Measurements from ENCODE around the gene FAM9A. TPM values are rescaled to one million over a fixed set of nuclear protein-coding genes. Genes with fewer than 3 reads are reported as not detected.

Gene FAM9A
- not detected for total RNA-seq
- long read RNA-seq = 0 reads

- intact Hi-C loops (cut with DNase I) = no loop called here
- no peak for DNase-seq (ENCODE audit: low spot score)
Observed at GRCh38 chrX:8801041-8801599, at the start of gene FAM9A. Gene FAM9A (minus strand): TSS chrX:8801383. CDS start chrX:8800171, 1,212 bp downstream.

DNA sequence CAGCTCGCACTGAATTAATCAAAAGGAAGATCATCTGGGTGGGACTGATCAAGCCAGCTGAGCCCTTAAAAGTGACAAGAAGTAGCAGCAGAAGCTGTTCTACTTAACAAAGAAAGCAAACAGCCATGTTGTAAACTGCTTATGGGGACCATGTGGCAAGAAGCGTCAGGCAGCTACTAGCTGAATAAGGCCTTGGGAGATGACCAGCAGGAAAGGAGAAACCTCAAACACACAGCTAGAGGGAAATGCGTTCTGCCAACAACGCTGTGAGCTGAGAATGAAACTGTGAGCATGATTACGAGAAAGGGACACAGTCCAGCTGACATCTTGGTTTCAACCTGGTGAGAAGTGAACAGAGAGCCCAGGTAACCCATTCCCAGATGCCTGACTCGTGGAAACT is 49.3 kb upstream of the FAM9A start:
- intact Hi-C loops (cut with DNase I) = no loop called here
- no peak for DNase-seq (ENCODE audit: low spot score)

DNA sequence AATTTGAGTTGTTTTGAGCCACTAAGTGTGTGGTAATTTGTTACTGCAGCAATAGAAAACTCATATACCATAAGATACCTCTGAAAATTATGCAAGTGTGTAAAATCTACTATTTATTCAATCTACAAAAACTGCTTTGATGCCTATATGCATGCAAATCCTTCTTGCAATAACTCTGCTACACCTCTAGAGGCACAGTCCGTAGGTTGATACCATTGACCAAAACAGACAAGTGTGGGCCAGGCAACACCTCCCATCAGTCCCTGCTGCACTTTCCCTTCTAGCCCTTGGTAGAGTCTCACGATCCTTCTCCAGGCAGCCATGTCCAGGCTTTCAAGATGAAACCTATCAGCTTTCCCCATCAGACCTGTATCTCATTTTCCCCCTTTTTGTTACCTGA is 48.8 kb upstream of the FAM9A start:
- intact Hi-C loops (cut with DNase I) = no loop called here
- DNase-seq (ENCODE audit: low spot score) = no peak

DNA sequence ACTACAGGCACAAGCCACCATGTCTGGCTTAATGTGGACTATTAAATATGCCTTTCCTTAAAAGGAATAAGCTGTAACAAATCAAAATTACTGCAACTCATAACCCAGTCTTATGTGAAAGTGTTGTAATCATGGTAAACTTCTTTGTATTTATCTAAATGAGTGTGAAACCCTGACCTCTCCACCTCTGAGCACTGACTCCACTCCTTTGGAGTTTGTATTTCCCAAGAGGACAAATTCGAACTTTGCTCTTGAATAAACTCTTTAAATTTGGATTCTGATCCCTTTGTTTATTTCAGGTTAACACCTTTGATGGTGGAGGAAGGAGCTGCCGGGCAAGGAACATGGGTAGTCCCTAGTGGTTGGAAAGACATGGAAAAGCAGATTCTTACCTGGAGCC is 48.3 kb upstream of the FAM9A start:
- intact Hi-C loops (cut with DNase I) = no loop called here

GRCh38 chrX:8848911-8849310 is 47.7 kb upstream of the FAM9A start:
- intact Hi-C loops (cut with DNase I) = no loop called here
- DNase-seq (ENCODE audit: low spot score) = no peak

More for the DNA sequence above, 48.3 kb upstream of the FAM9A start:
- DNase-seq (ENCODE audit: low spot score) = no peak

- no peak for DNase-seq (ENCODE audit: low spot score)
- intact Hi-C loops (cut with DNase I) = no loop called here
Observed at GRCh38 chrX:8848441-8848840, 47.3 kb upstream of the FAM9A start.

- intact Hi-C loops (cut with DNase I) = no loop called here
- DNase-seq (ENCODE audit: low spot score) = no peak
Observed at GRCh38 chrX:8847360-8847759, 46.2 kb upstream of the FAM9A start.

DNA sequence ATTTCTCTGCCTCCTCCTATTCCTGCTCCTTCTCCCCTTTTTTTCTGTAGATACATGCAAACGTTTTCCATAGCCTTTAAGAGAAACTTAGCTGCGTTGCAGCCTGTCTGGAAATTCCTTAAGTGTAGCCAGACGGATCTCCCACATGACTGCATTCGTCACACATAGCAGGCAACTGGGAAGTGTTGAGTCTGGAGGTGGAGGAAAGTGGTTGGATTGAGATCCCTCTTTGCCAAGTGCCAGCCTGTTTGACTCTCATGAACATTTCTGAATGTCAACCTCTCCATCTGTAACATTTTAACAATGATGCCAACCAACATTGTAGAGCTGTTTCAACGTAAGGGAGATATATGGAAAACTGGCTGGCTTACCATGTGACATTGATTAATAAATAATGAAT is 45.1 kb upstream of the FAM9A start:
- intact Hi-C loops (cut with DNase I) = no loop called here
- no peak for DNase-seq (ENCODE audit: low spot score)

DNA sequence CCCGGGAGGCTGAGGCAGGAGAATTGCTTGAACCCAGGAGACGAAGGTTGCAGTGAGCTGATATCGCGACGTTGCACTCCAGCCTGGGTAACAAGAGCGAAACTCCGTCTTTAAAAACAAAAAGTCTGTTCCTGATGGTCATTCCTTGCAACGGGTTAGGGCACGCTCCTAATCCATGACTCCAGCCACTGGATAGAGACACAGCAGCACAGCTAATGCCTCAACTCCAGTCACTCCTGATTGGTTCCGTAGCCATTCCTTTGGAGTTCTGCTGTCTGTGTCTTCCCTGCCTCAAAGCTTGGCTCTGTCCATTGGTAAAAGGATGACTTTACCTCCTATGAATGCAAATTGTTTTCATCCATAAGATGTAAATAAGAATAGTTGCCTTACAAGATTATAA is 44.3 kb upstream of the FAM9A start:
- DNase-seq (ENCODE audit: low spot score) = no peak
- intact Hi-C loops (cut with DNase I) = no loop called here

GRCh38 chrX:8845060-8845459 is 43.9 kb upstream of the FAM9A start:
- intact Hi-C loops (cut with DNase I) = no loop called here
- DNase-seq (ENCODE audit: low spot score) = no peak

GRCh38 chrX:8844157-8844556 is 43.0 kb upstream of the FAM9A start:
- no peak for DNase-seq (ENCODE audit: low spot score)
- intact Hi-C loops (cut with DNase I) = no loop called here

GRCh38 chrX:8841911-8842310 is 40.7 kb upstream of the FAM9A start:
- intact Hi-C loops (cut with DNase I) = no loop called here
- DNase-seq (ENCODE audit: low spot score) = no peak

GRCh38 chrX:8834392-8834791 is 33.2 kb upstream of the FAM9A start:
- intact Hi-C loops (cut with DNase I) = no loop called here
- no peak for DNase-seq (ENCODE audit: low spot score)

DNA sequence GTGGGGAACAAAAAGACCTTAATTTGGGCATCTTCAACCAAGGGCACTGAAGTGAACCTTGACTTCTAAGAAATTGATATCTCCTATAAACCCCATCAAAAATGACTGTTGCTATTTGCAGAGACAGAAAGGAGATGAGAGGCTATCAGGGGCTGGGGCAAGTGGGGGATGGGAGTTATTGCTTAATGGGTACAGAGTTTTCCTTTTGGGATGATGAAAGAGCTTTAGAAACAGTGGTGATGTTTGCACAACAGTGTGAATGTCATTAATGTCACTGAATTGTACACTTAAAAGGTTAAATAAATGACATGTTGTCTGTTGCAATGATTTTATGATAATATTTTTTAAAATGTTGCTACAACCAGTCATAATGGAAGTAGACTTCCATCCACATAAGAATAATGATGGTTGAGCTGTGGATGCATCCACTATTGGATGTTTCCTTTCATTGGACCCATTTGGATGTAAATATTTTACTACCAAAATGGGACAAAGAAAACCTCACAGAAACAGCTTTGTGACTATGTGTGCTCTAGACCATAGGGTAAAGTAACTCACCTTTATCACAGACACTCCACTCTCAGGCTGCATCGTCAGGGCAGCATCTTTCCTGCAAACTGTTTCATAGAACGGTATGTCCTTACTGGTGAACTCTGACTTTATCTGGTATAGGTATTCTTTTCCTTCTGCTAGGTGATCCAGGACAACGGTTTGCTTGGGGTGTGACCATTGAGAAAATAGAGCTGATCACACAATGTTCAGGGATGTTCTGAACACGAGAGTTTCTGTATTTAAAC is 31.6 kb upstream of the FAM9A start:
- intact Hi-C loops (cut with DNase I) = no loop called here
- DNase-seq (ENCODE audit: low spot score) = no peak

- intact Hi-C loops (cut with DNase I) = no loop called here
- no peak for DNase-seq (ENCODE audit: low spot score)
Observed at GRCh38 chrX:8823698-8824097, 22.5 kb upstream of the FAM9A start.

- intact Hi-C loops (cut with DNase I) = no loop called here
- no peak for DNase-seq (ENCODE audit: low spot score)
Observed at GRCh38 chrX:8822002-8822401, 20.8 kb upstream of the FAM9A start.

DNA sequence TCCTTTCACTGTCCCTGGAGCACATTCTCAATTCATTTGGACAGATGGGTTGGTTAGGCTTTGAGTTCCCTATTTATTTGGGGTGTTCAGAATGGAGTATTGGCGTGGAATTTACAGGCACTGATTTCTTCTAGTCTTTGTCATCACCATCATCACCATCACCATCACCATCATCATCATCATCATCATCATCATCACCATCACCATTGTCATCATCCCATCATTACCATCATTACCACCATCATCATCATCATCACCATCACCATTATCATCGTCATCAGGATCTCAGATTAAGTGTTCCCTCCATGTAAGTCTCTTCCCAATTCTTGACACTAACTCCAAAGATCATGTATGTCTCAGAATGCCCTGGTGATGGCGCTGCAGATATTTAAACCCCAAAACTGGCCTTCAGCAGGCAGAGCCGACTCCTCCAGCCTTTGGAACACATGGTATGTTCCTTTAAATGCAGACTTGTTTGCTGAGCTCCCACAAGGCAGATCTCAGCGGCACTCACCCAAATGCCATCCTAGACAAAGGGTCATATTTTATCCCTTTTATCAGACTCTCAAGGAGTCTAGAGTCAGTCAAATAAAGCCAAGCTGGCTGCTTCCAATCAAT is 19.8 kb upstream of the FAM9A start:
- intact Hi-C loops (cut with DNase I) = no loop called here
- no peak for DNase-seq (ENCODE audit: low spot score)

DNA sequence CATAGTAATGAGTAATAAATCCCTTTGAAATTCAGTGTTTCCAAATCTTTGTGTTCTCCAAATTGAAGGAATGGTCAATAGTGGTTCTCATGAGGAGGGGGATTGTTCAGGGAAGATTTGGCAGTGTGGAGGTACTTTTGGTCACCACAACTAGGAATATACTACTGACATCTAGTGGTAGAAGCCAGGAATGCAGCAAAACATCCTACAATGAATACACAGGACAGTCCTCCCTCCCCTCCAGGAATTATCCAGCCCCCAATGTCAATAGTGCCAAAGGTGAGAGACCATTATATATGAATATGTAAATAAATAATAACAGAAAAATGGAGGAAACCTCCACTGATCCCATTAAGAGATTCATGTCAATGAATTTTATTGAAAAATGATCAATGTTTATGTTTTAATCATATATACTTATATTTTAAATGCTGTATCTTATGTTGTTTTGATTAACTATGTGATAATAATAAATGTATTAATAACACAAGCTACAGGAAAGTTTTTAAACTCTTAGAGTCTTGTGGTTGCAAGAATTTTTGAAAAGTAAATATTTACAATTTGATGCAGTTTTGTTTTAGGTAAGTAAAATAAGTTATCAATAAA is 14.4 kb upstream of the FAM9A start:
- no peak for DNase-seq (ENCODE audit: low spot score)
- intact Hi-C loops (cut with DNase I) = loop anchor here (10.0 kb wide), 3 partner anchors 71 to 889 kb away; no protein-coding TSS in a partner anchor

DNA sequence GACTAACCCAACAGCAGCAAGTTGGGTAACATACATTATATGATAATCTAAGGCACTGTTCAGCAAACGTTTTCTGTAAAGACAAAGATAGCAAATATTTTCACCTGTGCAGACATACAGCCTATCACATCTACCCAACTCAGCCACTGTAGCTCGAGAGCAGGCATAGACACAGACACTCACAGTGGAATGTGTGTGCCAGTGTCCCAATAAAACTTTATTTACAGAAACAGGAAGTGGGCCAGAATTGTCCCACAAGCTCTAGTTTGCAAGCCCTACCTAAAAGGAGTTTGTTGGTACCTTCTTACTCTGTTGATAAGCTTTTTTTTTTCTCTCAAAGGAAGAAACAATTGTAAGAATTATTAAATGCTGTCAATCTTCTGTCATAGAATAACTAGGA is 11.9 kb upstream of the FAM9A start:
- intact Hi-C loops (cut with DNase I) = loop anchor here (10.0 kb wide), 3 partner anchors 68 to 892 kb away; no protein-coding TSS in a partner anchor
- DNase-seq (ENCODE audit: low spot score) = no peak

DNA sequence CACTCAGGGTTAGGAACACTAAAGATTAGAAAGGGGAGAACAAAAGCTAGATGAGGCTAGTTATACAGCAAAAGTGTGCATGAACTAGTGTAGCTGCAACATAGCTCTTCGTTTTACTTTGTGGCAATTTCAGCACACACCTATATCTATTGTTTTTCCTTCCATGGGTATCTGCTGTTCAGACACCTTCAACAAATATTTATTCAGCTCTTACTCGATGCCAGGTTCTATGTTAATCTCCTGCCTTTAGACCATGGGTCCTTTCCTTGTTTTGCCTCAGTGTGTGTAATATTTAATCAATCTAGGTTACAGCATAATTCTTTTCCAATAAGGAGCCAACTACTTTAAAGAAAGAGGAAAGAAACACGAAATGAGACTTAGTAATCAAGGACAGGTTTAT is 10.4 kb upstream of the FAM9A start:
- intact Hi-C loops (cut with DNase I) = loop anchor here (10.0 kb wide), 3 partner anchors 67 to 893 kb away; no protein-coding TSS in a partner anchor
- DNase-seq (ENCODE audit: low spot score) = no peak
